Measurements from ENCODE around the gene TTC22. TPM values are rescaled to one million over a fixed set of nuclear protein-coding genes. Genes with fewer than 3 reads are reported as not detected.

Gene TTC22
- total RNA-seq, 1 donor: not detected

DNA sequence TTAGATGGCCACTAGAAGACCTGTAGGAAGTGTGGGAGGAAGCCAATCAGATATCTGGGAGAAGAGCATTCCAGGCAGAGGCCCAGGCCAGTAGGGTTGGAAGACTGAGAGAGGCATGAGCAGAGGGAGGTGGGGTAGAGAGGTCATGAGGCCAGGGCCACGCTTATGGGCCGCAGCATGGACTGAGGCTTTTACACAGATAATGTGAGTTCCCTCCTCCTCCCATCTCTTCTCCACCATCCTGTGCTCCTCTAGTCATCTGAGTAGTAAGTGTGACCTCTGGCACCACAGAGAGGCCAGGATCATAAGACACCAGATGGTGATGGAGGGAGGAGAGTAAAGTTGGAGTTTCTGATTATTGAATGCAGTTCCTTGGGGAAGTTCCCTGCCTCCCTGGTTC lies 17.1 kb downstream of the TTC22 start:
- Histone ChIP-seq H3K27me3 (ENCODE audit: insufficient read depth, low read length) (peaks cover 27% of the 10 kb centered on the region), H3K27ac (ENCODE audit: low read depth, low read length) (no peak overlapping the region), H3K4me1 (ENCODE audit: insufficient read depth, low read length) (no peaks in the 10 kb centered on the region), H3K36me3 (ENCODE audit: insufficient read depth, low read length) (no peaks in the 10 kb centered on the region), H3K79me2 (ENCODE audit: insufficient read depth, low read length) (no peaks in the 10 kb centered on the region), H3K4me2 (ENCODE audit: insufficient read depth, low read length) (no peak overlapping the region), H2AFZ (ENCODE audit: low read length) (no peak overlapping the region), H3K9me3 (ENCODE audit: low read depth, low read length) (no peaks in the 10 kb centered on the region), H3K4me3 (ENCODE audit: insufficient read depth, low read length) (no peak overlapping the region), H4K20me1 (ENCODE audit: insufficient read depth, low read length) (no peaks in the 10 kb centered on the region)
- TF ChIP-seq, protein P1, sequence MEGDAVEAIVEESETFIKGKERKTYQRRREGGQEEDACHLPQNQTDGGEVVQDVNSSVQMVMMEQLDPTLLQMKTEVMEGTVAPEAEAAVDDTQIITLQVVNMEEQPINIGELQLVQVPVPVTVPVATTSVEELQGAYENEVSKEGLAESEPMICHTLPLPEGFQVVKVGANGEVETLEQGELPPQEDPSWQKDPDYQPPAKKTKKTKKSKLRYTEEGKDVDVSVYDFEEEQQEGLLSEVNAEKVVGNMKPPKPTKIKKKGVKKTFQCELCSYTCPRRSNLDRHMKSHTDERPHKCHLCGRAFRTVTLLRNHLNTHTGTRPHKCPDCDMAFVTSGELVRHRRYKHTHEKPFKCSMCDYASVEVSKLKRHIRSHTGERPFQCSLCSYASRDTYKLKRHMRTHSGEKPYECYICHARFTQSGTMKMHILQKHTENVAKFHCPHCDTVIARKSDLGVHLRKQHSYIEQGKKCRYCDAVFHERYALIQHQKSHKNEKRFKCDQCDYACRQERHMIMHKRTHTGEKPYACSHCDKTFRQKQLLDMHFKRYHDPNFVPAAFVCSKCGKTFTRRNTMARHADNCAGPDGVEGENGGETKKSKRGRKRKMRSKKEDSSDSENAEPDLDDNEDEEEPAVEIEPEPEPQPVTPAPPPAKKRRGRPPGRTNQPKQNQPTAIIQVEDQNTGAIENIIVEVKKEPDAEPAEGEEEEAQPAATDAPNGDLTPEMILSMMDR (IDR thresholded peaks at IDR 0.05; ENCODE audit: extremely low read depth, low read depth, low read length): no peak
- peak; percentile 65 for DNase-seq (ENCODE audit: insufficient read length, low spot score, missing footprints)

DNA sequence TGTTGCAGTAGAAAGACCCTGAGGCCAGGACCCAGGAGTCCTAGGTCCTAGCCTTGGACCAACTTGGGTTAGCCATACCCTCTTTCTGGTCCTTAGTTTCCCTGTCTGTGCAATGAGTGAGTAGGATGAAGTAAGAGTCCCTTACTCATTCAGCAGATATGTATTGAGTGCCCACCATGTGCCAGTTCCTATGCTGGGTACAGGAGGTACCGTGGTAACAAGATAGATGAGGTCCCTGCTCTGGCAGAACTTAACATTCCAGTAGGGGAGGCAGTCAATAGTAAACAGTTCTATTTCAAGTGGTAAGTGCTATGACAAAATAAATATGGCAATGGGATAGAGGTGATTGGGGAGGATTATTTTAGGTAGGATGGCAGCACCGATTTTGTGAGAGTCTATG lies 18.5 kb downstream of the TTC22 start:
- H2AFZ ChIP-seq (ENCODE audit: low read length): no peak overlapping the region
- TF ChIP-seq, protein P1 (IDR thresholded peaks at IDR 0.05; ENCODE audit: extremely low read depth, low read depth, low read length): no peak
- H3K9me3 ChIP-seq (ENCODE audit: low read depth, low read length): no peaks in the 10 kb centered on the region
- peak; percentile 49 for DNase-seq (ENCODE audit: insufficient read length, low spot score, missing footprints)
- H3K4me1 ChIP-seq (ENCODE audit: insufficient read depth, low read length): no peaks in the 10 kb centered on the region
- H3K36me3 ChIP-seq (ENCODE audit: insufficient read depth, low read length): no peaks in the 10 kb centered on the region
- H3K27me3 ChIP-seq (ENCODE audit: insufficient read depth, low read length): peaks cover 27% of the 10 kb centered on the region
- H3K4me3 ChIP-seq (ENCODE audit: insufficient read depth, low read length): no peak overlapping the region
- H3K27ac ChIP-seq (ENCODE audit: low read depth, low read length): no peak overlapping the region
- no peak overlapping the region for H3K4me2 ChIP-seq (ENCODE audit: insufficient read depth, low read length)
- no peaks in the 10 kb centered on the region for H4K20me1 ChIP-seq (ENCODE audit: insufficient read depth, low read length)
- no peaks in the 10 kb centered on the region for H3K79me2 ChIP-seq (ENCODE audit: insufficient read depth, low read length)

DNA sequence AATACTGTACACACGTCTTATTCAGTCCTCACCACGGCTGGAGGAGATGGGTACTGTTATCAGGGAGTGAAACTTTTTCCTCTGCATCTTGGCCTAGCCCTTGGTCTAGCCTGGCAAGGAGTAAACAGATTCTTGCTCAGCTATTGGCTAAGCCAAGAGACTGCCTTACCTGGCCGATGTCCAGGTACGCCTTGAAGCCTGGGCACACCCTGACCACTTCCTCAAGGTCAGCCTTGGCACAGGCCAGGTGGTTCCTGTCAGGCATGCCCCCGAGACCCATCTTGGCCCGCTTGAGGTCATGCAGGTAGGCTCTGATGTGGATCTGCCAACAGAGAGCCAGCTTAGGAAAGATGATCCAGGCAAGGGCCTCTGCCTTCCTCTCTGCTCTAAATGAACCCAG lies 19.0 kb downstream of the TTC22 start:
- Histone ChIP-seq H2AFZ (ENCODE audit: low read length) (no peak overlapping the region), H4K20me1 (ENCODE audit: insufficient read depth, low read length) (no peaks in the 10 kb centered on the region), H3K4me3 (ENCODE audit: insufficient read depth, low read length) (no peak overlapping the region), H3K4me1 (ENCODE audit: insufficient read depth, low read length) (no peaks in the 10 kb centered on the region), H3K4me2 (ENCODE audit: insufficient read depth, low read length) (no peak overlapping the region), H3K79me2 (ENCODE audit: insufficient read depth, low read length) (no peaks in the 10 kb centered on the region), H3K9me3 (ENCODE audit: low read depth, low read length) (no peaks in the 10 kb centered on the region), H3K27ac (ENCODE audit: low read depth, low read length) (no peak overlapping the region), H3K36me3 (ENCODE audit: insufficient read depth, low read length) (no peaks in the 10 kb centered on the region), H3K27me3 (ENCODE audit: insufficient read depth, low read length) (peaks cover 27% of the 10 kb centered on the region)
- TF ChIP-seq, protein P1 (IDR thresholded peaks at IDR 0.05; ENCODE audit: extremely low read depth, low read depth, low read length): no peak
- DNase-seq (ENCODE audit: insufficient read length, low spot score, missing footprints): peak; percentile 6

DNA sequence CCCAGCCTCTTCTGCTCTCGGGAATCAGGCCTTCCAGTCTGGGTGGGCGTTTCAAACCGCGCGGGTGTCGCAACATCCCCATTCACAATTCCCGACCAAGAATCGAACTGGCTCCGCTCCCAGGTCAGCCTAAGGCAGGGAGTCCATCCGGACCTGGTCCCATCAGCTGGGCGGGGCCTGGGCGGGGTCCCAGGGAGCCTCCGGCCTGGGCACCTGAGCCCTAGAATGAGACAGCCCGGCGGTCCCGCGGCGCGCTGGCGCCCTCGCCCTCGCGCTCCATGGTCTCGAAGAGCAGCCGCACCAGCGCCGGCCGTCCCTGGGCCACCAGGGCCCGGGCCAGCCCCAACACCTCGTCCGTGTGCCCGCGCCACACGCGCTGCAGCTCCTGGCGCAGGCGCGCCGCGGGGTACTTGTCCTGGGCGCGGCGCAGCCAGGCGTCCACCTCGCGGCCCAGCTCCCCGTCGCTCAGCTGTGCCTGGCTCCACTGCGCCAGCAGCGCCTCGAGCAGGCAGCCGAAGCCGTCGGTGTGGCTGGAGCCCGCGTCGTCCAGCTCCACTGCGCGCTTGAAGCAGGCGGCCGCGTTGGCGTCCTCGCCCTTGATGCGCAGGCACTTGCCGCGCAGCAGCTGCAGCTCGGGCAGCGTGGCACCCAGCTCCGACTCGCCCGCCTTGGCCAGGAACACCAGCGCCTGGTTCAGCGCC lies 19.9 kb downstream of the TTC22 start:
- no peaks in the 10 kb centered on the region for H3K36me3 ChIP-seq (ENCODE audit: insufficient read depth, low read length)
- H3K27ac ChIP-seq (ENCODE audit: low read depth, low read length): no peak overlapping the region
- no peak overlapping the region for H3K4me3 ChIP-seq (ENCODE audit: insufficient read depth, low read length)
- no peaks in the 10 kb centered on the region for H3K9me3 ChIP-seq (ENCODE audit: low read depth, low read length)
- no peaks in the 10 kb centered on the region for H4K20me1 ChIP-seq (ENCODE audit: insufficient read depth, low read length)
- no peak overlapping the region for H3K4me2 ChIP-seq (ENCODE audit: insufficient read depth, low read length)
- no peaks in the 10 kb centered on the region for H3K4me1 ChIP-seq (ENCODE audit: insufficient read depth, low read length)
- H3K79me2 ChIP-seq (ENCODE audit: insufficient read depth, low read length): no peaks in the 10 kb centered on the region
- H3K27me3 ChIP-seq (ENCODE audit: insufficient read depth, low read length): peaks cover 28% of the 10 kb centered on the region
- no peak overlapping the region for H2AFZ ChIP-seq (ENCODE audit: low read length)
- TF ChIP-seq, protein P1 (IDR thresholded peaks at IDR 0.05; ENCODE audit: extremely low read depth, low read depth, low read length): no peak
- DNase-seq (ENCODE audit: insufficient read length, low spot score, missing footprints): peak; percentile 84
